Posterior vena cava (tissue), 2 donors: ENCODE measurements around the gene PHACTR3. TPM values are rescaled to one million over a fixed set of nuclear protein-coding genes. Genes with fewer than 3 reads are reported as not detected.
A peak's percentile ranks its signal among the peaks of the same experiment; 100 is the strongest.

Source experiments
- DNase-seq: peaks from one replicate; pipeline ENCODE4 v3.0.0-alpha.2; 2020; ENCODE audit warnings: low spot score
- intact Hi-C, 2 donors: fragments of 100-400 bp; cut with DNase I; formaldehyde crosslinking; loops; one replicate each; pipeline versions ENCODE4 v1.14.1 to v1.14.2; 2022 to 2023
- total RNA-seq, 2 donors: library from RNA; stranded (reverse); fragmentation: NEBNext Ultra II Directional; extraction: Animal tissue kit (Norgen Biotek cat#: 25700); gene quantifications; one replicate each; pipeline ENCODE4 v1.2.1, GENCODE V29; 2021
- donor health status: DM: yes; HTN: yes; CAD: no.
- donor health status: DM: yes; HTN: yes; CAD: no.

PHACTR3 gene
- total RNA-seq, 2 donors from 2014 or later: 0.19 to 0.43 TPM

DNA sequence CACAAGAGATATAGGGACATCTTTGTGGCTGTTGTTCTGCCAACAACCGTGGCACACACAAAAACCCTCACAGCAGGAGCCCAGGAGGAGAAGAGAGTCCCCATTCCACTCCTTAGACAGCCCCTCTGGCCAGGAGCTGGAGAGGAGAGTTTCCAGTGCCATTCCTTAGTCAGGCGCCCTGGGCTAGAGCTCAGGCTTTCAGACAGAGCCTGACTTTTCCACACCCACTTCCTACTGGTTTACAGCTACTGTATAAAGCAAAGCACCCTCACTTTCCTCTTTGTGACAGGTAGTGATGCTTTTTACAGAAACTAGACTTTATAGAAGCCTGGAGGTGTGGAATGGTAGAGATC is 183.2 kb downstream of the PHACTR3 start:
- intact Hi-C loops: no loop called here
- no peak for DNase-seq

DNA sequence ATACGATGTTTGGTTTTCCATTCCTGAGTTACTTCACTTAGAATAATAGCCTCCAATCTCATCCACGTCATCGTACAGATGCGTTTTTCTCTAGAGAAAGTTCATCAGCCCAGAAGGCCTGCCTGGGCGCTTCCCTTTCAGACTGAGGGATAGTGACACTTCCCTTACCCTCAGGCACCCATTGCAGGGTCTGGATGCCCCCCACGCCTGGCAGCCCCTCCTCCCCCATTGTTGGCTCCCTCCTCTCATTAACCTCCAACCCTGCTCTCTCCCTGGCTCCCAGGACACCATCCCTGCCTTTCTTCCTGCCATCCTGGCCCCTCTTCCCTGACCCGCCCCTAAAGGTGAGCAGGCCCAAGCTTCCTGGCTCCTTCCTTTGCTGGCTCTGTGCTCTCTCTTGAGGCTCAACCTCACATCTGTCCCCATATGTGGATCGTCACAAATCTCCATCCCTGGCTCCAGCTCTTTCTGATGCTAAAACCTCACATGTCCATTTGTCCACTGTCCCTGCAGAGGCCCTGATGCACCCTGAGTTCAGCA is 183.9 kb downstream of the PHACTR3 start:
- DNase-seq: no peak
- intact Hi-C loops: no loop called here

DNA sequence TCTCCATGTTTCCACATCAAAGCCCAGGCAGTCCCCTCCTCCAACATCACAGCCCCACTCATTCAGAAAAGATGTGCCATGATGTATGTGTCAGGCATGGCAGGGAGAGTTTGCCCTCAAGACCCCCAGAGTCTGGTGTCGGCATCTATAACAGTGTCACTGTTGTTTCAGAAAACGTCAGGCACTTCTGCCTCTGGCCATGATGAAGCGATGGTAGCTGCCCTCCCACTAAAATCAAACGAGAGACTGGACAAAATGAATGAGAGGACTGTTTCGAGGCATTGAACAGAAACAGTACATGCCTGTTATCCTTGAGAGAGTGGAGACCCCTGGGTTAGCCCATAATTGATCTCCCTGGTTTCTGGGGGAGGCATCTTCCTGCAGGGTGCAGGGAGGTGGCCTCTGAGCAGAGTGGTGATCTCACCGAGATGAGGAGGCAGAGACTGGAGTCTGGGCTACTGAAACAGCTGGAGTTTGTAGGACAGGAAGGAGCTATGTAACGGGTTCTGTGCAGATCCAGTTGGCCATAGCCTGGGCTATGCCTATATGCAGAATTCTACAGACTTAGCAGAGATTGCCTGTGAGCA is 184.6 kb downstream of the PHACTR3 start:
- intact Hi-C loops: no loop called here
- DNase-seq: no peak

DNA sequence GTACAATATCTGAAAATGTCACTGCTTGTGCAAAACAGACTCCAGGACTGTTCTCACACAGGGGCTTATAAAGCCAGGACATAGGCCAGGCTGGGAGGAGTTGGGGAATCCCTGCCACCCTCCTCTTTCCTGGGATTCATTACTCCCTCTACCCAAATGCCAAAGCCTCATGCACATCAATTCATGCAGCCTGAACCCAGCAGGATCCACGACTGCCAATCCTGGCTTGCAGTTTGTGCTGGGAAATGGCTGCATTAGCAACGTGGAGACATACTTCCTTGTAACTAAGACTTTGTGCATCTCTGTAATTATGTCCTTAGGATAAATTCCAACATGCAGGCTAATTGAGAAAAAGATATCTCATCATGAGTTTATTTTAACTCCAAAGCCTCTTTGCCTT is 185.3 kb downstream of the PHACTR3 start:
- intact Hi-C loops: no loop called here

DNA sequence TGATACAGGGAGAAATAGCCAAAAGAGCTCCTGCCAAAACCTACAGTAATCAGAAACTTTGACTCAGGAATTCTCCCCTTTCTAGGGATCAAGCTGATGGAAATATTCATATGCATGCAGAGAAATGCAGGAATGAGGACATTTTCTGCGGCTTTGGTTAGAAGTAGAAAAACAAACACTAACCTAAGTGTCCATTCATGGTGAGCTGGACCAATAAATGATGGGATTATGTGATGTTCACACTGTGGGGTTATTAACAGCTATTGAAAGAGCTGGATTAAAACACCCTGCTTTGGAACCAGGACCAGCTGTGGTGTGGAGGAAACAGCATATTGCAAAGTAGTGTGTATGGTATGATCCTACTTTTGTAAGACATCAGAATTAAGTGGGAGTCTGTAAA is 186.0 kb downstream of the PHACTR3 start:
- intact Hi-C loops: no loop called here
- no peak for DNase-seq

More for the DNA sequence above, 185.3 kb downstream of the PHACTR3 start:
- DNase-seq: no peak

DNA sequence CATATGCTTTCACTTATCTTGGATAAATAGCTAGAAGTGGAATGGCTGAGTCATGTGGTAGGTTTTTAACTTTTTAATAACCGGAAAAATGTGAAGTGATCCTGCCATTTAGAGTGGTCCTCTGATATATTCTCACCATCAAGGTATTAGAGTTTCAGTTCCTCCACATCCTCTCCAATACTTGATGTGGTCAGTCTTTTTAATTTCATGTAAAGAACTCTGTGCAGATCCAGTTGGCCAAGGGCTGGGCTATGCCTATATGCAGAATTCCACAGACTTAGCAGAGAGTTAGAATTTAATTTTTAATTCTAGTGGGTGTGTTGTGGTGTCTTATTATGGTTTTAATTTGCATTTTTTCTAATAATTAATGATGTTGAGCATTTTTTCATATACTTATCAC is 188.0 kb downstream of the PHACTR3 start:
- intact Hi-C loops: no loop called here
- DNase-seq: no peak

DNA sequence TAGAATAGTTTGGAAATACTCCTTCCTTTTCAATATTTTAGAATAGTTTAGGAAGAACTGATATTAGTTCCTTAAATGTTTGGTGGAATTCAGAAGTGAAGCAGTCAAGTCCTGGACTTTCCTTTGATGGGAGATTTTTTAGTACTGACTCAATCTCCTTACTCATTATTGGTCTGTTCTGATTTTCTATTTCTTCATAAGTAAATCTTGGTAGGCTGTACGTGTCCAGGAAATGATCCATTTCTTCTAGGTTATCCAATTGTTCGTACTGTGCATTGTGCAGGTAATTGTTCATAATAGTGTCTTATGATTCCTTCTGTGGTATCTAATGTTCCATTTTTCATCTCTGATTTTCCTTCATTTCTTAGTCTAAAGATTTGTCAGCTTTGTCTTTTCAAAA is 190.2 kb downstream of the PHACTR3 start:
- intact Hi-C loops: no loop called here
- no peak for DNase-seq

DNA sequence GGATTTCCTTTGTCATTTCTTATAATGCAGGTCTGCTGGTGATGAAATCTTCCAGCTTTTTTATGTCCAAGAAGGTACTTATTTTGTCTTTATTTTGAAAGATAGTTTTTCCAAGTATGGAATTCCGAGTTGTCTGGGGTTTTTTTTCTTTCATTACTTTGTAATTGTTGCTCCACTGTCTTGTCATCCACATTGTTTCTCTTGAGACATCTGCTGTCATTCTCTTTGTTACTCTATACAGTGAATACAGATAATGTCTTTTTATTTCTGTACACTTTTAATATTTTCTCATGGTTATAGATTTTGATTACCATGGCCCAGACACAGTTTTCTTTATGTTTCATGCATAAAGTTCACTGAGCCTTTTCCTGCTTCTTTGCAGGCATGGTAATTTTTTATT is 196.0 kb downstream of the PHACTR3 start:
- intact Hi-C loops: no loop called here

DNA sequence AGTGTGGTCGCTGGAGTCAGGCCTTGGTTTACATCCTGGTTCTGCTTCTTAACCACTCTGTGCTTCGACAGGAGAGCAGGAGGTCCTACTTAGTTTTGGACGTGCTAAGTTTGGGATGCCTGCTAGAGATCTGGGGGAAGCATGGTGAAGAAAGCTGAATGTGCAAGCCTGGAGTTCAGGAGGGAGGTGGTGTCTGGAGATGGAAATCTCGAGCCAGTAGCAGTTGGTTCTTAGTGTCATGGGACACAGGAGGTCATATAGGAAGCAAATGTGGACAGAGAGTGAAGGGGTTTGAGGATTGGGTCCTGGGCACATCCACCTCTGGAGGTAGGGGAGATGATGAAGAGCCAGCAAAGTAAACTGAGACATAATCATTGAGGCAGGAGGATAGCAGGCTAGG is 197.7 kb downstream of the PHACTR3 start:
- intact Hi-C loops: no loop called here
- DNase-seq: no peak

More for the DNA sequence above, 196.0 kb downstream of the PHACTR3 start:
- DNase-seq: no peak

DNA sequence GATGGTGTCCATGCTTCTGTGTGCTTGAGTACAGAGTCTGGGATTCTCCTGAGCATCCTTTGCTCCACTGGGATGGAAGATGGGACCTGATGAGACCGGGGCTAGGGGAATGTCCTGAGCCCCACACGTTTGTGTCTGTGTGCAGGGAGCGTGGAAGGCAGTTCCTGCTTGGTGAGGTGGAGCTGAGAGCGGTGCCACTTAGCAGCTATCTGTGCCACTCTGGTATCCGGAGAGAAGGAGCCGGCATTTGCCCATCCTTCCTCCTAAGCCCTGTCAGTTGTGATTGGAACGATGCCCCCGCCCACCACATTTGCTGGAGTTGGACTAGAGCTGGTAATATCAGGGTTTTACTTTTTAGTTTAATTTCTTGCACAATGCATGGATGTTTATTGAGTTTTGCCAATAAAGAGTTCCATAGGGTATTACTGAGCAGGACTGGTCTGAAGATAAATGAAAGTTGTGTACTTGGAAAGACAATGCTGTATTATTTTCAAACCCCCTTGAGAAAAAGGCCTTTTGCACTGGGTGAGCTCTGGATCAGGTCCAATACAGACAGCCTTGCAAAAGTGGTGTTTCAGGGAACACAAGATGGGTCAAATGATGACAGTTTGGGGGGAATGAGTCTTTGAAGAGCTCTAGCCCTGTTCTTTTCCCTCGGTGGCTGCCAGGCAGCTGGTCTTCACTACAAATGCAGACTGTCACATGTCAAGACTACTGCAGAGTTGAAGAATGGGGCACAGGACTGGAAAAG is 198.3 kb downstream of the PHACTR3 start:
- no peak for DNase-seq
- intact Hi-C loops: no loop called here

DNA sequence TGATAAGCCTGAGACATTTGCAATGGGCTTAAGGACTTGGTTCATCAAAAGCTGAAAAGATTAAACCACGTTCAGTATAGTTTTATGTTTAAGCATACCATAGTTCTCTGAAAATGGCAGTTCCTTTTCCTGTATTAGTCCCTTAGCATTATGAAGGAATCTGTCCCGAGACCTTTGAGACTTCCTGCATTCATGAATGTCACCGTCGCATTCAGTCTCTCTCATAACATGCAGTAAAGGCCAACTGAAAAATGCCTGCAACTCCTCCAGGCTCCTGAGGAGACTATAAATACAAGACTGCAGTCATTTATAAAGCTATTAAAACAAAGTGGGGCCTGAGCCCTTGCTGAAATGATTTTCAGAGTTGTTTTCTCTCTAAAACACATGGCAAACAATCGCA is 200.0 kb downstream of the PHACTR3 start:
- no peak for DNase-seq
- intact Hi-C loops: no loop called here

DNA sequence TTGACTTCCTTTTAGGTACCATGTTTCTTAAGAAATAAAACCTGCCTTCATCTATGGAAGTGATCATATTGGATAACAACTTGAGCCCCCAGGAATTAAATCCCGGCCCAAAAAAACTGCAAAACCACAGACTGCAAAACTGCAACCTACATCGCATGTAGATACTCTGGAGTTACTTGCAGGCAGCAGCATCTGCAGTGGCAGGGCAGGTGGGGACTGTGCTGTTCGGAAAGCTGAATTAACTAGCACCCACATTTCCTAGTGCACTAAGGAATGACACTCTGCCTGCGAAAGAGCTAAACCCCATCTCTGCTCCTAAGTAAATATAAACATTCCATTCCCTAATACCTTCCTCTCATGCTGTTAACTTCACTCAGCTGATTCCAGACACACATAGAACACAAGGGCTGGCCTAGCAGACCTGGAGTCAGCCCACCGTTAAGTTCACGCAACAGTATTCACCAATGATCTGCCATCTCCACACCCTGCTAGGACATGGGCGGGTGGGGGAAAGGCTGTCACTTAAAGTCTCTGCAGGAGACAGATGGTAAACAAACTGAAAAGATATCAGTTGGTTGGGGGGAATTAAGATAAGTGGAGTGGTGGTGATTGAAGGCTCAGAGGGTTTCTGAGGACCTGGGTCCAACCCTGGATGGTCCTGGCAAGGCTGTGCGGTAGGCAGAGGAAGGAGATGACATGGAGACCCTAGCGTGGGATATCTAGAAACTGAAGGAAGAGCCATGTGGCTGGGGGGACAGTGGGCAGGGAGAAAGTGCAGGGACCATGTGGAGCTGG is 200.7 kb downstream of the PHACTR3 start:
- intact Hi-C loops: no loop called here
- DNase-seq: no peak

DNA sequence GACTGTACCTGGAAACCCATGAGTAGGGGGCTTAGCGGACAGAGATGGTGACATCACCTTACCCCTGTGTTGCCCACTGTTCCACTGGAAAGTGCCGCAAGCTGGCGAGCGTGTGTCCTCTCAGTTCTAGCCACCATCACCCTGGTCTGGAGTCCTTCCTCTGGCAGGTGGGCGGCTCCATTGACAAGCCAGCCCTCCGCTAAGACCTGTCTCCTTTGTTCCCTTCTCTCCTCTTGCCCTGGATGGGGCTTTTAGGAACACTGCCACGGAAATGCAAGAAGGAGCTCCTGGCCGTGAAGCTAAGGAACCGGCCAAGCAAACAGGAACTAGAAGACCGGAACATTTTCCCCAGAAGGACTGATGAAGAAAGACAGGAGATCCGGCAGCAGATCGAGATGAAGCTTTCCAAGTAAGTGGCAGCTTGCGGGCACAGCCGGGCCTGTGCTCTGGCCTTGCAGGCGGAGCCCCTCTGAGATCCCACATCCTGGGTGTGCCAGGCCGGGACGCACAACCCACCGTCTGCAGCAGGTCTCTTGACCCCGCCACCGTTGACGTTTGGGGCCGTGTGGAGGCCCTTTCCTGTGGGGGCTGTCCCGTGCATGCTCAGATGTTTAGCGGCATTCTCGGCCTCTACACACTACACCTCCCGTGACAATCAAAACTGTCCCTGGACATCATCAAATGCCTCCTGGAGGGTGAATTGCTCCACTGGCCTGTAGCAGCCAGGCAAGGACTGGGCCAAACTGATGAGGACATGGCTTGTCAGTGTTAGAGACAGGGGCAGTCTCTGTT is 201.6 kb downstream of the PHACTR3 start:
- no peak for DNase-seq
- intact Hi-C loops: no loop called here

DNA sequence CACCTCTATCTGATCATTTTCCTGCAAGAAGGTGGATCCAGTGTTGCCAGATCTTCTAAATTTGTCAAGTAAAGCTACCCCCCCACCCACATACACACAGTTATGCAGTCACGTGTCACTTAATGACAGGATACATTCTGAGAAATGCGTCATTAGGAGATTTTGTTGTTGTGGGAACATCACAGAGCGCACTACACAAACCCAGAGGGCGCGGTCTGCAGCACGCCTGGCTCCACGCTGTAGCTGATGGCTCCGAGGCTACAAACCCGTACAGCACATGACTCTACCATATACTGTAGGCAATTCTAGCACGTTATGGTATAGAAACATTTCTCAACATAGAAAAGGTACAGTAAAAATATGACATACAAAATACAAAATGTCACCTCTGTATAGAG is 202.2 kb downstream of the PHACTR3 start:
- intact Hi-C loops: no loop called here
- no peak for DNase-seq

DNA sequence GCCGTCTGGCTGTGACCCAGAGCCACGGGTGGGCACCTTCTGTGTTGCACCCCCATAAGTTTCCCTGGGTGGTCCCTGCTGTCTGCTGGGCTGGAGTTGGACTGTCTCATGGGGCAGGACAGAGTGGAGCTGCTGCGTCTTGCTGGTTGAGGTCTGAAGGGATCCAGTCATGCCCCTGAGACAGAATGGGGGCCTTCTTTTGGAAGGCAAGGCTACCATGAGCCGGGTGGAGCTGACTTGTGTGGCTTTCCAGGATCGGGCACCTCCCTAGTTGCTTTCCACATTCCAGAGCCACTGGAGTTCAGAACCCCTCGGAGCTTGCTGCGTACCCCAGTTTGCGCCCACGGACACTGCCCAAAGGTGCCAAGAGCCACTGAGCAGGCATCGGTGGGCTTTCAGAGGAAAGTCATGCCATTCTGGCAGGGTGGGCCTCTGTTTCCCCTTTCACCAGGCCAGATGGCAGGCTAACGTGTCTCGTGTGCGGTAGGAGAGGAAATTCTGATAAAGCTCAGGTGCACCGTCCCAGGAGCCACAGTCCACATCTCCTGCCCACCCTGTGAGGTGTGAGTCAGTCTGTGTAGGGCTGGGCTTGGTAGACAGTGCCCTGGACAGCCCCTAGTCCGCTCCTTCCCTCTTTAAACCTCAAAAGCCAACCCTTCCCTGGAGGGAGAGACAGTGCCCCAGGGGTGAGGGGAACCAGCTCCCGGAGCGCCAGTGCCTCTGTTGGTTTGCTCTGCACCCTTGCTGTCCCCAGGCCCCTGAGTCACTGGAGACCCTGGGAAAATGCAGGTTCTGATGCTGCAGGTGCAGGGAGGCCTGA is 203.8 kb downstream of the PHACTR3 start:
- intact Hi-C loops: no loop called here
- peak; percentile 65 for DNase-seq

DNA sequence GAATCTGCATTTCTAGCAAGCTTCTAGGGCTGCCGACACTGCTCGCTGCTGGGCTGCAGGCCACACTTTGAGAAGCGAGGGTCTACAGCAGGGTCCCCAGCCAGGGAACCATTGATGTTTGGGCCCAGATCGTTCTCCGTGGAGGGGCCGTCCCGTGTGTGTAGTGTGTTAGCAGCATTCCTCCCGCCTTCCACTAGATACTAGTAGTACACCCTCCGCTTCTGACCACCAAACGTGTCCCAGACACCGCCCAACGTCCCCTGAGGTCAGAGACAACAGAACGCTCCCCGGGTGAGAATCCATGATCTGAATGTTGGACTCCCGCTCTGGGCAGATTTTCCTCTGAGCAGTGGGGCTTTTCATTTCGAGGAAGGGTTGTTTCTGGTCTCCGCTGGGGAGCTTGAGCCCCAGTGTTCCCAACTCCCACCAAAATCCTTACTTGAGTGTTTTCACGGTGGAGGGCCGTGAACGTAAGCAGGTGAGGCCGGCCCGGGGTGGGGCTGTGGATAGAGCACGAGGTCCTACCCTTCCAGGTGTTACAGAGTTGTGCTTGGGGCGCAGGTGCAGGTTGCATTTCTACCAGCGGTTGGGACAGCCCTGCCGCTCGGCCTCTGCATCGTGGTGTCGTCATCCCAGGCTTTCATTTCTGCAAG is 204.5 kb downstream of the PHACTR3 start:
- intact Hi-C loops: no loop called here
- no peak for DNase-seq

DNA sequence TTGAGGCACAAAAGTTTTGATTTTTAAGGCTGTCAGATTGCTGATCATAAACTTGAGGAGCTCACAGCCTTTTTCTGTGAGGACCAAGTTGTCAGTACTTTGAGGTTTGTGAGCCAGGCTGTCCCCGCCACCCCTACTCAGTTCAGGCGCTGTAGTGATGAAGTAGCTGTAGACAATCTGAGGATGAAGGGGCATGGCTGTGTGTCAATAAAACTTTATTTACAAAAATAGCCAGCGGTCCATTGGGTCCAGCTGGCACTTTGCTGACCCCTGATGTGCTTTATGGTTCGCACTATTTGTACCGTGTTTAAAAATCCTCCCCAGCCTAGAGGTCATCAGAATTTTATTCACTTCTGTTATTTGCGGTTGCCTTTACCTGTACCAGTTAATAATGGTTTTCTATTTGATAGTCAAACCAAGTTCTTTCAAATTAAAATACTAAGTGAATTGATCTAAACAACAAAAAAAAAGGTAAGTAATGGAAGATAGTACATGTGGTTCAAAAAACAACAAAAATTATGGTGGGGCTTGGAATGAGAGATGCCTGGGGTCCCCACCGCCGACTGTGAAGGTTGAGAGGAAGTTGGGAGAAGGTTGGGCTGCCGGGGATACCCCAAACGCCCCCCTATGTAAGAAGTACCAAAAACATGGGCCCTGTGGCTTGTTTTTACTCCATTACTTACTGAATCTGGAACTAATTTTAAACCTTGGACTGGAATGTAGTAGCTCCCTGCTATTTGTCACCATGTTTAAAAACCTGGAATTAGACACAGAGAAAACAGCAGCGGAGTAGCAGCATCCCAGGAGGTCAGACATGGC is 205.5 kb downstream of the PHACTR3 start:
- DNase-seq: no peak
- intact Hi-C loops: no loop called here
